NCI-H748 treated with DMSO at 0.1 percent for 48 hours (cell line): Measurements from ENCODE around the gene ETNK2.
"Not testable (repeated sequence)": the region's sequence is repeated elsewhere in the genome, so short reads cannot be mapped to it uniquely, and the experiment has no call there.

Source experiments
- DNase-seq: peaks from one replicate; lab custom pipeline; 2025; lab: John Stamatoyannopoulos, UW

Gene ETNK2

GRCh38 chr1:204098683-204099082 is 53.2 kb downstream of the ETNK2 start:
- no peak for DNase-seq

- no peak for DNase-seq
Measured at GRCh38 chr1:204096931-204097330, 54.9 kb downstream of the ETNK2 start.

GRCh38 chr1:204094856-204095634 is 56.8 kb downstream of the ETNK2 start:
- DNase-seq: no peak

- no peak for DNase-seq
Measured at GRCh38 chr1:204094313-204094729, 57.5 kb downstream of the ETNK2 start.

GRCh38 chr1:204093781-204094180 is 58.1 kb downstream of the ETNK2 start:
- no peak for DNase-seq

- DNase-seq: no peak
Measured at GRCh38 chr1:204093421-204093717, 58.5 kb downstream of the ETNK2 start.

GRCh38 chr1:204092632-204093420 is 59.0 kb downstream of the ETNK2 start:
- no peak for DNase-seq

- DNase-seq: no peak
Measured at GRCh38 chr1:204091787-204092312, 60.0 kb downstream of the ETNK2 start.

GRCh38 chr1:204091066-204091465 is 60.8 kb downstream of the ETNK2 start:
- DNase-seq: no peak

- not testable (repeated sequence) for DNase-seq
Measured at GRCh38 chr1:204090132-204090531, 61.7 kb downstream of the ETNK2 start.

GRCh38 chr1:204089044-204089751 is 62.6 kb downstream of the ETNK2 start:
- no peak for DNase-seq

- no peak for DNase-seq
Measured at GRCh38 chr1:204088596-204088995, 63.2 kb downstream of the ETNK2 start.

- no peak for DNase-seq
Measured at GRCh38 chr1:204087893-204088528, 63.8 kb downstream of the ETNK2 start.

- no peak for DNase-seq
Measured at GRCh38 chr1:204087181-204087892, 64.5 kb downstream of the ETNK2 start.

GRCh38 chr1:204085876-204086275 is 66.0 kb downstream of the ETNK2 start:
- DNase-seq: no peak

GRCh38 chr1:204084247-204084772 is 67.5 kb downstream of the ETNK2 start:
- DNase-seq: peak; percentile 81

- DNase-seq: no peak
Measured at GRCh38 chr1:204083491-204083890, 68.4 kb downstream of the ETNK2 start.

- no peak for DNase-seq
Measured at GRCh38 chr1:204081791-204082513, 69.9 kb downstream of the ETNK2 start.

GRCh38 chr1:204081164-204081790 is 70.6 kb downstream of the ETNK2 start:
- DNase-seq: no peak
